Peyer's patch (tissue), 4 donors: ENCODE data around the gene KRAS.

Experiments used
- CTCF ChIP-seq, 6 experiments: fragments of 450-650 bp in 4 of 6; fragments of 200-600 bp in 2 of 6; sonication (generic) in 1 of 6; IDR thresholded peaks; one replicate each; pipeline ENCODE4 v1.5.1; 2017 to 2019; ENCODE audit warnings: antibody characterized with exemption in 6 of 6, mild to moderate bottlenecking in 3 of 6, moderate library complexity in 1 of 6
- POLR2A ChIP-seq, 2 donors: fragments of 450-650 bp; IDR thresholded peaks; one replicate each; pipeline ENCODE4 v1.5.1; 2017; ENCODE audit warnings: antibody characterized with exemption in 2 of 2, mild to moderate bottlenecking in 2 of 2, moderate library complexity in 2 of 2

DNA sequence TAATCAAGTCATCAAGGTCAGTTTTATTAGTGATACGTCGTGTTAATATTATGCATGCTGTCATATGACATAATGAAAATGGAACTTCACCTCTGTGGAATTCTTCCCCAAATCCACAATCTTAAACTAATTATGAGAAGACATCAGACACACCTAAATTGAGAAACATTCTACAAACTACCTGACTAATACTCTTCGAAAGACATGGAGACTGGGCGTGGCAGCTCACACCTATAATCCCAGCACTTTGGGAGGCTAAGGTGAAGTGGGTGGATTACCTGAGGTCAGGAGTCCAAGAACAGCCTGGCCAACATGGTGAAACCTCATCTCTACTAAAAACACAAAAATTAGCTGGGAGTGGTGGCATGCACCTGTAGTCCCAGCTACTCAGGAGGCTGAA lies 33.3 kb upstream of the KRAS start:
- TF ChIP-seq CTCF (IDR thresholded peaks at IDR 0.05) (no peak), POLR2A (IDR thresholded peaks at IDR 0.05) (no peak)
